H1 (cell line): ENCODE results near the gene GALNT2. TPM values are rescaled to one million over a fixed set of nuclear protein-coding genes. Genes with fewer than 3 reads are reported as not detected.

Experiments used
- CEBPB ChIP-seq: IDR thresholded peaks from 2 replicates; pipeline ENCODE4 v1.6.1; 2012; ENCODE audit warnings: low read depth, low read length
- JUND ChIP-seq: IDR thresholded peaks from 2 replicates; pipeline ENCODE4 v1.6.1; 2011; ENCODE audit warnings: mild to moderate bottlenecking, improper control_type of control experiment, low read length
- KDM5A ChIP-seq: fragments of 200-600 bp; IDR thresholded peaks from 2 replicates; pipeline ENCODE4 v1.7.1; 2012; ENCODE audit warnings: mild to moderate bottlenecking, low read length, inconsistent platforms, mixed read lengths
- NANOG ChIP-seq: IDR thresholded peaks from 2 replicates; pipeline ENCODE4 v1.6.1; 2011; ENCODE audit warnings: low read length, low read depth, mild to moderate bottlenecking, inconsistent platforms; ENCODE audit not compliant: insufficient read depth, poor library complexity, severe bottlenecking
- RAD21 ChIP-seq, 2 experiments: IDR thresholded peaks in 1 of 2; conservative IDR thresholded peaks in 1 of 2; 2 replicates each; pipeline ENCODE4 v1.6.1; 2011; ENCODE audit warnings: low read depth in 2 of 2, low read length in 2 of 2, improper control_type of control experiment in 1 of 2, inconsistent platforms in 1 of 2, mild to moderate bottlenecking in 1 of 2, moderate library complexity in 1 of 2
- SP1 ChIP-seq: IDR thresholded peaks from 2 replicates; pipeline ENCODE4 v1.6.1; 2011; ENCODE audit warnings: low read depth, low read length
- SP2 ChIP-seq: IDR thresholded peaks from 2 replicates; pipeline ENCODE4 v1.6.1; 2012; ENCODE audit warnings: mild to moderate bottlenecking, low read length, inconsistent platforms
- SP4 ChIP-seq: IDR thresholded peaks from 2 replicates; pipeline ENCODE4 v1.6.1; 2012; ENCODE audit warnings: low read length, inconsistent platforms
- TEAD4 ChIP-seq: IDR thresholded peaks from 2 replicates; pipeline ENCODE4 v1.6.1; 2012; ENCODE audit warnings: low read depth, low read length, inconsistent platforms, mixed read lengths
- ZNF274 ChIP-seq: IDR thresholded peaks from 2 replicates; pipeline ENCODE4 v1.7.0; 2012; ENCODE audit warnings: low read length, borderline replicate concordance; ENCODE audit errors: extremely low read depth
- polyA plus RNA-seq, 7 experiments: library from polyadenylated mRNA; depleted of rRNA in 3 of 7; stranded (reverse) in 5 of 7; unstranded in 2 of 7; fragments of >200 nt in 5 of 7; fragments of 200-250 nt in 2 of 7; gene quantifications; 1 replicate in 5 of 7; 2 replicates in 1 of 7; 4 replicates in 1 of 7; pipeline versions ENCODE4 v1.2.1 to v1.2.3, GENCODE V29; 2011 to 2013; ENCODE audit warnings: missing spikeins in 2 of 7, mixed read lengths in 2 of 7
- total RNA-seq: library from RNA; stranded (reverse); fragmentation: NEBNext Ultra II Directional; extraction: Animal tissue kit (Norgen Biotek cat#: 25700); gene quantifications from 2 replicates; pipeline ENCODE4 v1.2.1, GENCODE V29; 2021
- TF ChIP-seq, protein P1 (sequence below): IDR thresholded peaks from 2 replicates; pipeline ENCODE4 v1.6.1; 2011; ENCODE audit warnings: low read length, improper control_type of control experiment
- TF ChIP-seq, protein P2 (sequence below): IDR thresholded peaks from 2 replicates; pipeline ENCODE4 v1.6.1; 2012; ENCODE audit warnings: low read length, inconsistent platforms
- TF ChIP-seq, protein P3 (sequence below), 3 experiments: IDR thresholded peaks; 1 replicate in 2 of 3; 2 replicates in 1 of 3; pipeline versions ENCODE4 v1.5.1 to v1.6.1; 2011; ENCODE audit warnings: low read length in 3 of 3, mild to moderate bottlenecking in 3 of 3, inconsistent platforms in 2 of 3, low read depth in 1 of 3, moderate library complexity in 1 of 3; ENCODE audit not compliant: insufficient read depth in 1 of 3; ENCODE audit errors: control extremely low read depth in 1 of 3
- TF ChIP-seq, protein P4 (sequence below): IDR thresholded peaks from 2 replicates; pipeline ENCODE4 v1.6.1; 2012; ENCODE audit warnings: inconsistent platforms

The GALNT2 gene
- total and polyA plus RNA-seq, 2 of the 8 experiments (the other 6 are each of a cell fraction or from before 2014, with no cell fraction given), result 34.5 to 75.3 TPM

DNA sequence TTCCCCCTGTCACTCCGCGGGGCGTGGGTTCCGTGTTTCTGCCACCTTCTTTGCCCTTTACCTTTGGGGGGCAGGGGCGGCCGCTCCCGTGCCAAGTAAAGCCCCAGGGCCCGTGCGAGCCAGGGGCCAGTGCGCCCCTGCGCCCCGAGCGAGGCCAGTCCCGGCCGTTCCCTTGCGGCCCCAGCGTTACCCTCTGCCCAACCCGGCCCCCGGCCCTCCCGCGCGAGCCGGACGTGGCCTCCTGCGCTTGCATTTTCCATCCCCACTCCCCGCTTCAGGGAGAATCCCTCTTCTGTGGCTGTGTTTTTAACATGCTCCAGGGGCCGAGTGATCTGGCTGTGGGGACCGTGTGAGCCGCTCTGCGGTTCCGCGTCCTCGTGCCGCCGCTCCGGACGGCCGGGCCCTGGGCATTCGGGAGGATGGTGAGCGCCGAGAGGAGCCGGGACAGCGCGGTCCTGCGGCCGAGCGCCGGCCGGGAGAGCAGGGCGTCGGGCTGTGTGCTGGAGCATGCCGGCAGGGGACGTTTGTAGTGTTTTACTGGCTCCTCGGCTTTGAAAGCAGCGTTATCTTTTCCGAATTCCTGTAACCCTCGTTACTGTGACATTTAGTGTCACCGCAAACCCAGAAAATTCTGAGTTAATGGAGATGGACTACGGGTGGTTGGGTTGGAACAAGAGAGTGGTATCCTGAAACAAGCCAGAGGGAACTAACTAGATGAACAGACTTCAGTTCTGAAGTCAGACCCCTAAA lies 1.0 kb downstream of the GALNT2 start (continued):
- TF ChIP-seq, protein P1, sequence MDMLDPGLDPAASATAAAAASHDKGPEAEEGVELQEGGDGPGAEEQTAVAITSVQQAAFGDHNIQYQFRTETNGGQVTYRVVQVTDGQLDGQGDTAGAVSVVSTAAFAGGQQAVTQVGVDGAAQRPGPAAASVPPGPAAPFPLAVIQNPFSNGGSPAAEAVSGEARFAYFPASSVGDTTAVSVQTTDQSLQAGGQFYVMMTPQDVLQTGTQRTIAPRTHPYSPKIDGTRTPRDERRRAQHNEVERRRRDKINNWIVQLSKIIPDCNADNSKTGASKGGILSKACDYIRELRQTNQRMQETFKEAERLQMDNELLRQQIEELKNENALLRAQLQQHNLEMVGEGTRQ, result no peak
- no peak for TF ChIP-seq SP4
- TF ChIP-seq TEAD4, result no peak
- TF ChIP-seq SP2, result no peak
- TF ChIP-seq, protein P2, sequence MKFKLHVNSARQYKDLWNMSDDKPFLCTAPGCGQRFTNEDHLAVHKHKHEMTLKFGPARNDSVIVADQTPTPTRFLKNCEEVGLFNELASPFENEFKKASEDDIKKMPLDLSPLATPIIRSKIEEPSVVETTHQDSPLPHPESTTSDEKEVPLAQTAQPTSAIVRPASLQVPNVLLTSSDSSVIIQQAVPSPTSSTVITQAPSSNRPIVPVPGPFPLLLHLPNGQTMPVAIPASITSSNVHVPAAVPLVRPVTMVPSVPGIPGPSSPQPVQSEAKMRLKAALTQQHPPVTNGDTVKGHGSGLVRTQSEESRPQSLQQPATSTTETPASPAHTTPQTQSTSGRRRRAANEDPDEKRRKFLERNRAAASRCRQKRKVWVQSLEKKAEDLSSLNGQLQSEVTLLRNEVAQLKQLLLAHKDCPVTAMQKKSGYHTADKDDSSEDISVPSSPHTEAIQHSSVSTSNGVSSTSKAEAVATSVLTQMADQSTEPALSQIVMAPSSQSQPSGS, result no peak
- TF ChIP-seq KDM5A, result no peak
- TF ChIP-seq ZNF274, result no peak
- TF ChIP-seq RAD21 (IDR thresholded peaks at IDR 0.05 in 1 of 2, conservative IDR thresholded peaks at IDR 0.05 in 1 of 2; ENCODE audit: low read depth in 2 of 2, low read length in 2 of 2), result no peak; a peak in 1 of 4 replicates
- no peak for TF ChIP-seq NANOG
- no peak for TF ChIP-seq SP1
- no peak for TF ChIP-seq JUND
- TF ChIP-seq CEBPB, result no peak
- TF ChIP-seq, protein P3, sequence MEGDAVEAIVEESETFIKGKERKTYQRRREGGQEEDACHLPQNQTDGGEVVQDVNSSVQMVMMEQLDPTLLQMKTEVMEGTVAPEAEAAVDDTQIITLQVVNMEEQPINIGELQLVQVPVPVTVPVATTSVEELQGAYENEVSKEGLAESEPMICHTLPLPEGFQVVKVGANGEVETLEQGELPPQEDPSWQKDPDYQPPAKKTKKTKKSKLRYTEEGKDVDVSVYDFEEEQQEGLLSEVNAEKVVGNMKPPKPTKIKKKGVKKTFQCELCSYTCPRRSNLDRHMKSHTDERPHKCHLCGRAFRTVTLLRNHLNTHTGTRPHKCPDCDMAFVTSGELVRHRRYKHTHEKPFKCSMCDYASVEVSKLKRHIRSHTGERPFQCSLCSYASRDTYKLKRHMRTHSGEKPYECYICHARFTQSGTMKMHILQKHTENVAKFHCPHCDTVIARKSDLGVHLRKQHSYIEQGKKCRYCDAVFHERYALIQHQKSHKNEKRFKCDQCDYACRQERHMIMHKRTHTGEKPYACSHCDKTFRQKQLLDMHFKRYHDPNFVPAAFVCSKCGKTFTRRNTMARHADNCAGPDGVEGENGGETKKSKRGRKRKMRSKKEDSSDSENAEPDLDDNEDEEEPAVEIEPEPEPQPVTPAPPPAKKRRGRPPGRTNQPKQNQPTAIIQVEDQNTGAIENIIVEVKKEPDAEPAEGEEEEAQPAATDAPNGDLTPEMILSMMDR (IDR thresholded peaks at IDR 0.05; ENCODE audit: control extremely low read depth in 1 of 3, insufficient read depth in 1 of 3, low read depth in 1 of 3, low read length in 3 of 3), result no peak
- TF ChIP-seq, protein P4, sequence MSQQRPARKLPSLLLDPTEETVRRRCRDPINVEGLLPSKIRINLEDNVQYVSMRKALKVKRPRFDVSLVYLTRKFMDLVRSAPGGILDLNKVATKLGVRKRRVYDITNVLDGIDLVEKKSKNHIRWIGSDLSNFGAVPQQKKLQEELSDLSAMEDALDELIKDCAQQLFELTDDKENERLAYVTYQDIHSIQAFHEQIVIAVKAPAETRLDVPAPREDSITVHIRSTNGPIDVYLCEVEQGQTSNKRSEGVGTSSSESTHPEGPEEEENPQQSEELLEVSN, result no peak
